Loucy (cell line): Measurements from ENCODE around the gene L3MBTL4.

Source experiments
- EZH2phosphoT487 ChIP-seq: fragments of 200-600 bp; IDR thresholded peaks from 2 replicates; pipeline ENCODE4 v1.6.1; 2018; ENCODE audit warnings: antibody characterized with exemption, mild to moderate bottlenecking, moderate library complexity, borderline replicate concordance
- TF ChIP-seq, protein P1 (sequence below): fragments of 200-600 bp; sonication (generic); conservative IDR thresholded peaks from 2 replicates; pipeline ENCODE4 v1.5.1; 2014; ENCODE audit warnings: mild to moderate bottlenecking, antibody characterized with exemption, low read length

DNA sequence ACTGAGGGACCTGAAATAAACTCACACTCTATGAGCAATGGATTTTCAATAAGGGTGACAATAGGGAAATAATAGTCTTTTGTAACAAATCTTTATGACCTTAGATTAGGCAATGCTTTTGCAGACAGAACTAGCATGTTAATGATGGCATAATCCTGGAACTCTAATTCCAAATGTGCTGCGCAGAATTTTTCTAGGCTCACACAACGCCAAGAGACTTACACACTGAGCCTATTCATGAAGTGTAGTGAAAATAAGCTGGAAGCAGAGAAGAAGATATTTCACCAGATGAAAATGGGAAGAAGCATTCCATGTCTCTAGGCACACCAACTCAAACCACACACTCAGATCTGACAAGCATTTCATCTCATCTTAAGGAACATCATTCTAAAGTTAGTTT is 178.5 kb downstream of the L3MBTL4 start:
- TF ChIP-seq, protein P1, sequence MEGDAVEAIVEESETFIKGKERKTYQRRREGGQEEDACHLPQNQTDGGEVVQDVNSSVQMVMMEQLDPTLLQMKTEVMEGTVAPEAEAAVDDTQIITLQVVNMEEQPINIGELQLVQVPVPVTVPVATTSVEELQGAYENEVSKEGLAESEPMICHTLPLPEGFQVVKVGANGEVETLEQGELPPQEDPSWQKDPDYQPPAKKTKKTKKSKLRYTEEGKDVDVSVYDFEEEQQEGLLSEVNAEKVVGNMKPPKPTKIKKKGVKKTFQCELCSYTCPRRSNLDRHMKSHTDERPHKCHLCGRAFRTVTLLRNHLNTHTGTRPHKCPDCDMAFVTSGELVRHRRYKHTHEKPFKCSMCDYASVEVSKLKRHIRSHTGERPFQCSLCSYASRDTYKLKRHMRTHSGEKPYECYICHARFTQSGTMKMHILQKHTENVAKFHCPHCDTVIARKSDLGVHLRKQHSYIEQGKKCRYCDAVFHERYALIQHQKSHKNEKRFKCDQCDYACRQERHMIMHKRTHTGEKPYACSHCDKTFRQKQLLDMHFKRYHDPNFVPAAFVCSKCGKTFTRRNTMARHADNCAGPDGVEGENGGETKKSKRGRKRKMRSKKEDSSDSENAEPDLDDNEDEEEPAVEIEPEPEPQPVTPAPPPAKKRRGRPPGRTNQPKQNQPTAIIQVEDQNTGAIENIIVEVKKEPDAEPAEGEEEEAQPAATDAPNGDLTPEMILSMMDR = no peak
- TF ChIP-seq EZH2phosphoT487 = no peak
